Measurements from ENCODE around the gene NUMA1.

NUMA1 gene, protein sequence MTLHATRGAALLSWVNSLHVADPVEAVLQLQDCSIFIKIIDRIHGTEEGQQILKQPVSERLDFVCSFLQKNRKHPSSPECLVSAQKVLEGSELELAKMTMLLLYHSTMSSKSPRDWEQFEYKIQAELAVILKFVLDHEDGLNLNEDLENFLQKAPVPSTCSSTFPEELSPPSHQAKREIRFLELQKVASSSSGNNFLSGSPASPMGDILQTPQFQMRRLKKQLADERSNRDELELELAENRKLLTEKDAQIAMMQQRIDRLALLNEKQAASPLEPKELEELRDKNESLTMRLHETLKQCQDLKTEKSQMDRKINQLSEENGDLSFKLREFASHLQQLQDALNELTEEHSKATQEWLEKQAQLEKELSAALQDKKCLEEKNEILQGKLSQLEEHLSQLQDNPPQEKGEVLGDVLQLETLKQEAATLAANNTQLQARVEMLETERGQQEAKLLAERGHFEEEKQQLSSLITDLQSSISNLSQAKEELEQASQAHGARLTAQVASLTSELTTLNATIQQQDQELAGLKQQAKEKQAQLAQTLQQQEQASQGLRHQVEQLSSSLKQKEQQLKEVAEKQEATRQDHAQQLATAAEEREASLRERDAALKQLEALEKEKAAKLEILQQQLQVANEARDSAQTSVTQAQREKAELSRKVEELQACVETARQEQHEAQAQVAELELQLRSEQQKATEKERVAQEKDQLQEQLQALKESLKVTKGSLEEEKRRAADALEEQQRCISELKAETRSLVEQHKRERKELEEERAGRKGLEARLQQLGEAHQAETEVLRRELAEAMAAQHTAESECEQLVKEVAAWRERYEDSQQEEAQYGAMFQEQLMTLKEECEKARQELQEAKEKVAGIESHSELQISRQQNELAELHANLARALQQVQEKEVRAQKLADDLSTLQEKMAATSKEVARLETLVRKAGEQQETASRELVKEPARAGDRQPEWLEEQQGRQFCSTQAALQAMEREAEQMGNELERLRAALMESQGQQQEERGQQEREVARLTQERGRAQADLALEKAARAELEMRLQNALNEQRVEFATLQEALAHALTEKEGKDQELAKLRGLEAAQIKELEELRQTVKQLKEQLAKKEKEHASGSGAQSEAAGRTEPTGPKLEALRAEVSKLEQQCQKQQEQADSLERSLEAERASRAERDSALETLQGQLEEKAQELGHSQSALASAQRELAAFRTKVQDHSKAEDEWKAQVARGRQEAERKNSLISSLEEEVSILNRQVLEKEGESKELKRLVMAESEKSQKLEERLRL (N-terminal part only)

DNA sequence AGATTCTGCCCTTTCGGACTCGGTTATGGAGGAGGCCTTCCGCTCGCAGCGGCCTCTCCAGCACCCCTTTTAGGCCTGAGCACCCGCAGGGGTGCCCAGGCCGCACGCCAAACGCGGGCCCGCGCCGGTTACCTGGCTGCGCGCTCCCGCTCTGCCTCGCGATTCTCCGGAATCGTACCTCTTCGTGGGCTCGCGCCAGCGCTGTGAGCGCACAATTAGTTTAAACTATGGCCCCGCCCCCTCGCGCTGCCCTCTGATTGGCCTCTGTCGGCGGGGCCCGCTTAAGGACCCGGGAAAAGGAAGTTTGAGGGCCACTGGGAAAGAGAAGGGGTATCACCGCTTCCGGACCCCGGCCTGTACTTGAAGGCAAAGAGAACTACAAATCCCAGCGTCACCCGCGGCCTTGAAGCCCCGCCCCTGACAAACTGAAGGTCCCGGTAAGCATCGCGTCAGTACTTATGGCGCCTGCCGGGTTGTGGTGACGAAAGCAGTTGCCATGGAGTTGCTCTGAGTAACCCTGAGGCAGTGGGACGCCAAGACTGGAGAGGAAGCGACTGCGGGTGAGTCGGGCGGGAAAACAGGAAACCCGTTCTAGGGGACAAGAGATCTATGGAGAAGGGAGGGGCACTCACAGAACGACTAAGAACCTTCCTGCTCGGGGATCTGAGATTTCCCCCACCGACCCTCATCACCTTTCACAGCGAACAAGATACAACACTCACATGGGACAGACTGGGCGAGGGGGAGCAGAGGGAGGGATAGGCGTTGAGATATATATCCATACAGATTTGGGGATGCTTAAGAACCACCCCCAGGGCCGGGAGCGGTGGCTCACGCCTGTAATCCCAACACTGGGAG is at the start of gene NUMA1, which contains the start of gene LRRC51:
NUMA1 (minus strand) TSS at position 217 of the 858 bp plus-strand sequence. CDS start 44,599 bp downstream, outside the sequence.
LRRC51 (plus strand) TSS at position 525 of the 858 bp plus-strand sequence. CDS start 8,234 bp downstream, outside the sequence.
- in situ Hi-C loops (cut with MboI; ENCODE audit: low sequenced_read_pairs), result no loop called here

DNA sequence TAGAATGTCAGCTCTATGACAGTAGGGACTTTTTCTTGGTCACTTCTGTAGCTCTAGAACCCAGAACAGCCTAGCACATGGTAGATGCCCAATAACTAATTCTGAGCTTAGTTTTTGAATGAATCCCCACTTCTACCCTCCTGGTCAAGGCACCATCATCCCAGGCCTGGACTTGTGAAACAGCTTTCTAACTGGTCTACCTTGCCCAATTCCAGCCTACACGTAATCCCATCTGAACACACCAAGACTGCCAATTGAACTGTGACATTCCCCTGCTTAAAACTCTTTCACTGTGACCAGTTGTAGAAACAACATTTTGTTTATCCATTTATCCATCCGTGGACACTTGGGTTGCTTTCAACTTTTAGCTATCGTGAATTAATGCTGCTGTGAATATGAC is 49.0 kb upstream of the NUMA1 start:
- in situ Hi-C loops (cut with MboI; ENCODE audit: low sequenced_read_pairs), result no loop called here

DNA sequence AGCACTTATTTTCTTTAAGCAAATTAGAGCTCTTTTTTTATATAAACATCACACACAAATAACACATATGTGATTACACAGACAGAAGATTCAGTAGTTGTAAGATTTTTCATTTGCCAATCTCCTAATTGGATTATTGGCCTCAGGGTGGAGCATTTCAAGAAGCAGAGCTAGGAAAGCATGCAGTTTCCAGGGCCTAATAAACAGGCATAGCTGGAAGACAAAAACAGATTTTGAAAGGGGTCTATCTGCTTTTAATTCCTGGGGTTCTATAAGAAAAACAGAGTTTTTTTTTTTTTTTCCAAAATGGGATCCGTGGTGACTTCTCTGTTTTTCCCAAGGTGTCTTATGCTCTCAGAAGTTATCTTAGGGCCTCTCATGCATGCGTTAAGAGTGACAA is 47.6 kb upstream of the NUMA1 start:
- in situ Hi-C loops (cut with MboI; ENCODE audit: low sequenced_read_pairs), result no loop called here

DNA sequence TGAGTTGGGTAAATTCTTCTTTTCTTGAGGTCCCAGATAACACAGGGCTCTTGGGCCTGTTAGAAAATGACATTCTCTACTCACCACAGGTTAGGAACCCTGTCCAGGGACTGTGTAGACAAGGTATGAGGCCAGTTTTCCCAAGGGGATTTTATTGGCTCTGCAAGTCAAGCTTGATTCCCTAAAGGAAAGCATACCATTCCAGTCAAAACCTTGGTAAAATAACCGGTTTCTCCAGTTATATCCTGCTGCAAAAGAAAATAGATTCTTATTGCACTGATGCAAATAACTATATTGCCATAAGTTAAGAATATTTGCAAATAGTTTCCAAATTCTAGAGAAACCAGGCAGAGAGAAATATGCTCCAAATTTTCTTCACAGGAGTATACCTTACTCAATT is 45.6 kb upstream of the NUMA1 start:
- in situ Hi-C loops (cut with MboI; ENCODE audit: low sequenced_read_pairs), result no loop called here

DNA sequence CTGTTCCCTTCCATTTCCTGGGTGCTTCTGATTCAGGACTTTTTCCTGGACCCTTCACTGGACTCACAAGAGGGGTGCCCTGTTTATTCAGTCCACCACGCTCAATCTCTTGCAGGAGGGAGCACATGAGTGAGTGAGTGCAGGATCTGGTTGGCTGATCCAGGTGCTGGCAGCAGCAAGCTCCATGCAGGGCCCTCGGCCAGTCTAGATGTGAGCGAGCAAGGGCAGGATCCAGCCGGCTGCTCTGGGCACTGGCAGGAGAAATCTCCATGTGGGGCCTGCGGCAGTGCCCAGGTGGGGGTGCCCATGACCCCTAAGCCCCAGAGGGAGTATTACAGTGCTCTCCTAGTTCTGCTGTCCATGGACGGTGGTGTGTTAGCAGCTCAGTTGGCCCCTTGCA is 43.7 kb upstream of the NUMA1 start:
- in situ Hi-C loops (cut with MboI; ENCODE audit: low sequenced_read_pairs), result no loop called here

DNA sequence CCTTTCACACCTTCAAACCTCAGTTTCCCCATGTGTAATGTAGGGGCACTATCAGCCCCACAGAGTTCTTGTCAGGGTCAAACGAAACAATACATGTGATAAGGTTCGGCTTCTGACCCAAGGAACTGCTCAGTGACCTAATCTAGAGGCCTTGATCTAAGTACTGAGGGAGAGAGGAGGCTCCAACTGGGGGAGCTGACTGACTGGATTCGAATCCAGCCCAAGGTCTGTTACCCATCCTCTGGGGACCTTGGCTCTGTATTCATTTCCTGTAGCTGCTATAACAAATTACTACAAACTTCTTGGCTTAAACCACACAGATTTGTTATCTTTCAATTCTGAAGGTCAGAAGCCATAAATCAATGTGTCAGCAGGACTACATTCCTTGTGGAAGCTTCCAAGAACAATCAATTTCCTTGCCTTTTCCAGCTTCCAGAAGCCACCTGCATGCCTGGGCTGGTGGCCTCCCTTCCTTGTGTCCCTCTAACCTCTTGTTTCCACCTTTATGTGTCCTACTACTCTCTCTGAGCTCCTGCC is 42.8 kb upstream of the NUMA1 start:
- in situ Hi-C loops (cut with MboI; ENCODE audit: low sequenced_read_pairs), result no loop called here

DNA sequence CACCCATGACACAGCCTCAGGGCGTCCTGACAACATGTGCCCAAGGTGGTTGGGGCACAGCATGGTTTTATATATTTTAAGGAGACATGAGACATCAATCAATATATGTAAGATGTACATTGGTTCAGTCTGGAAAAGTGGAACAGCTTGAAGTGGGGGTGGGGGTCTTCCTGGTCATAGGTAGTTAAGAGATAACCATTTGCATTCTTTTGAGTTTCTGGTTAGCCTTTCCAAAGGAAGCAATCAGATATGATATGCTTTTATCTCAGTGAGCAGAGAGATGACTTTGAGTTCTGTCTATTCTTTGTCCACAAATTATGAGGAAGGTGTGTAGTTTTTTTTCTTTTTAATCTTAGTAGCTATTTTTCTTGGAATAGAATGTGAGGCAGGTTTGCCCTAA is 42.3 kb upstream of the NUMA1 start:
- in situ Hi-C loops (cut with MboI; ENCODE audit: low sequenced_read_pairs), result no loop called here

DNA sequence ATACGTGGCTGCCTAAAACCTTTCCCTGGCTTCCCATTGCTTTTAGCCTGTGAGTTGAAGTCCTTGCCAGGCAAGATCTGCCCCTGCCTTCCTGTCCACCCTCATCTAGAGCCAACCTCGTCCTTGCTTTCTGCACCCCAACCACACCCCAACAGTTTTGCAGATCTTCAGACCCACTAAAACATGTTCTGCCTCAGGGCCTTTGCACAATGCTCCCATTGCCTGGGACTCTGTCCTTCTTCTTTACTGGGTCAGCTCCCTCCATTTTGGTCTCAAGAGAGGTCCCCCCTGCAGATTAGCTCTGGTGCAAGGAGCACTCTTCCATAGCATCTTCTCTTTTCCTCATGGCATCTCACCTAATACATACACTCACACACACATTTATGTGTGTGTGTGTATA is 40.6 kb upstream of the NUMA1 start:
- in situ Hi-C loops (cut with MboI; ENCODE audit: low sequenced_read_pairs), result no loop called here

DNA sequence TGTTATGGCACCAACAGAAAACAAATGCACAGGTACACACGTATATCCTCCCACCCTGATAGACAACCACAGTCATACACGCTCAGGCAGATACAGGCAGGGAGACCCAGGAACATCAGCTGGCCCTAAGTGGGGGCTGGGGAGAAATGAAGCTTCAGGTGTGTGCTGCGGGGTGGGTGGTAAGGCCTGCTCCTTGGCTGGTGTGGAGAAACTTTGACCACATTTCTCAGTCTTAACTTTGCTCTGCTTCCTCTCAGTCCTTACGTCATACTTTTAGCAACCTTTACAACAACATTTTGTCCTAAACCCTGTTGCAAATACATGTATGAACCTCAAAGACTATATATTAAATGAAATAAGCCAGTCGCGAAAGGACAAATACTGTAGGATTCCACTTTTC is 38.9 kb upstream of the NUMA1 start:
- in situ Hi-C loops (cut with MboI; ENCODE audit: low sequenced_read_pairs), result no loop called here

DNA sequence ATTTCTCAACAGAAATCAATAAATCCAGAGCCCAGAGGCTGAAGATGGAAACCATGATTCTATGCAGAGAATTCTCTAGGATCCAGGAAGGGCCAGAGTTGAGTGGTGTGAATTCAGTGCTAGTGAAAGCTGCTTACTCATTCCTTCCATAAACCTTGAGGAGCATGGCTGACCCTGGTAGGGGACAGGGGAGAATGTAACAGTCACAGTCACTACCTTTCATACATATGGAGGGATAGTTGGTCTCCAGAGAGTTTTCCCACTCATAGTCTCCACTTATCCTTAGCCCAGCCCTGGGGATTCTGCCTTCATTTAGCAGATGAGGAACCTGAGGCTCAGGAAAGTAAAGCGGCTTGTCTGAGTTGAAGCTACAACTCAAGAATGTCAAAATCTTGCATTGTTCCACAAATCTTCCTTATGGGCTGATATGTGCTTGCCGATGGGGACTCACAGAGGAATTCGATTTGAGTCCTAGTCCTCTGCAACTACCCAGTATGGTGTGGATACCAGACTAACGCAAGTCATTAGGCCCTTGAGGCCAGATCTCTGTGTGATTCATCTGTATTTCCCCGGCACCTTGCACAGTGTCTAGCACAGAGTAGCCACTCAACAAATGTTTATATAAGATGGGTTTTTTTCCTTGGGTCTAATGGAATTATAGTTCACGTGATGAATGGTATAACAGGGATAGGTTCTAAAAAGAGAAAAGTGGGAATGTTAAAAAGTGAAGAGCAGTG is 35.8 kb upstream of the NUMA1 start:
- in situ Hi-C loops (cut with MboI; ENCODE audit: low sequenced_read_pairs), result no loop called here

DNA sequence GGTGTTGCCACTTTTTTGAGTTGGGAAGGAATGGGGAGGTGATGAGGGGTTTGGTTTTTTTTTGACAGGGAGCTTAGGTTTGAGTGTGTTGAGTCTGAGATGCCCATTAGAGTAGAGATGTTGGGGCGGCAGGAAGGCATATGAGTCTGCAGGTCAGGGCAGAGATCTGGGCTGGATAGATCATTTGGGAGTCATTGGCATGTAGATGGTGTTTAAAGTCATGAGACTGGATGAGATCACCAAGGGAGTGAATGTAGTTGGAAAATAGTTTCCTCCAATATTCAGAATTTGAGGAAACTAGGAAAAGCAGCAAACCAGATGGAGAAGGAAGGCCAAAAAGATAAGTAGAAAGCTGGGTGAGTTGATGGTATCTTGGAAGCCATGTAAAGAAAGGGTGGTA is 34.2 kb upstream of the NUMA1 start:
- in situ Hi-C loops (cut with MboI; ENCODE audit: low sequenced_read_pairs), result no loop called here

DNA sequence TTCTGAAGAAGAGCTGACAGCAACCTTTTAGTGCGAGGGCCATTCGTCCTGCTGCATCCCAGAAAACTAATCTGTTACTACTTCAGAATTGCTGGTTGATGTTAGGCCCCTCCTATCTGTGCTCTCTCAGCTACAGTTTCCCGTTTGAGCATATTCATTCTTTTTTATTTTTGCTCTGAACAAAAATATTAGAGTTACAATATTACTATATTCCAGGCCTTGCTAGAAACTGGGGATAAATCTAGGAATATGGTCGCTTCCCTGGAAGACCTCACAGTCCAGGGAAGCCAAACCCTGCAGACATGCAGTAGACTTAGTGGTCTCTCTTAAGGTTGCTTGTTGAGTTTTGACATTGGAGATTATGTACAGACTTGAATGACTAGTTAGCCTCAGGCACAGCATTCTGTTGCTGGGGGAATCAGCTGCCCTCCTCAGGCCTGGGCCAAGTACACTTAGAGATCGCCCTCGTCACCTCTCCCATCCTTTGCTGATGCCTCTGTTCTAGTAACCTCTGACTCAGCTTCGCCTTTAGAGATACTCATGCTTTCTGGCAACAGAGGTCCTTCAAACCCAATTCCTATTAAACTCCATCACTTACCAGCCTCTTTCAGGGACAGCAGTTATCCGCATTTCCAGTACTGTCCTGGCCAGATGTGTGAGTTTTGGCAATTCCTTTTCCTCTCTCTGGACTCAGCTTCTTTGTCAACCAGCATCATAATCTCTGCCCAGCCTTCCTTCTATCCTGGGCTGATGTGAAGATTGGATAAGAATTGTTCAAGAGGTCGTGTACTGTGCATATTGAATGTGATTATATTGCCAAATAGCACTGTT is 32.9 kb upstream of the NUMA1 start:
- in situ Hi-C loops (cut with MboI; ENCODE audit: low sequenced_read_pairs), result no loop called here

DNA sequence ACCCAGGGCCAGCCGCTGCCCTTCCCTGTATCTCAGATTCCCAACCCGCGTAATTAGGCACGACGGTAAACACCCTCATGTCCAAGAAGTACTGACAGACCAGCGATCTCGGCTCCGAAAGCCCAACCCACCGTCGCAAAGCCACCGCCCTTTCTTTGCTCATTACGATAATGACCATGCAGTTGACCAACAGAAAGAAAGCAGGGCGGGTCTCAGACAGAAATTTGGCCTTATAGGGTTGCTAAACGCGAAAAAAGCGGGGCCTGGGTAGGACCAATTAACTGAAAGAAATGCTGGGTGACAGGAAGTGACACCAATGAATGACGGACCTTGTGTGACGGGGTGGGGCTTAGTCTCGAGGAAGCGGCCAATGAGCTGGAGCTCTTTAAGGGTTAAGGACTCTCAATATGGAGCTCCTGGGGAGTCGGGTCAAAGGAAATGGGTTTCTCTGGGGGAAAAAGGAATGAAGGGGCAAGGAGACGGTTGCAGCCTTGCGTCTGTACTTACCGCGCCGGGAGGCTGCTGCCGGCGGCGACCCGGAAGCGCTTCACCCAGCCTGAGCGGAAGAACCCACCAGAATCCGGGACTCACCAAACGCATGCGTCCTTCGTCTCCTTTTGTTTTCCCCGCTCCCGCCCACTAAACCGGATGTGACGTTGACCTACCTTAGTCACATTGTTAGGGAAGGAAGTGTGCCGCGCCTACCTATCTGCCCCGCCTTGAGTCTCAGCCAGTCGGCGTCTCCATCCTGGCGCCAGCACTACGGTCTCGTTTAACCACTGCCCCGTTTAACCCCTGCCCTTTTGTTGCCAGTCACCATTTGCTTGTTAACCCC is 32.0 kb upstream of the NUMA1 start, which contains the start of gene ANAPC15:
ANAPC15 (minus strand) TSS at position 553 of the 835 bp plus-strand sequence. CDS start 1,419 bp downstream, outside the sequence.
- in situ Hi-C loops (cut with MboI; ENCODE audit: low sequenced_read_pairs), result no loop called here

DNA sequence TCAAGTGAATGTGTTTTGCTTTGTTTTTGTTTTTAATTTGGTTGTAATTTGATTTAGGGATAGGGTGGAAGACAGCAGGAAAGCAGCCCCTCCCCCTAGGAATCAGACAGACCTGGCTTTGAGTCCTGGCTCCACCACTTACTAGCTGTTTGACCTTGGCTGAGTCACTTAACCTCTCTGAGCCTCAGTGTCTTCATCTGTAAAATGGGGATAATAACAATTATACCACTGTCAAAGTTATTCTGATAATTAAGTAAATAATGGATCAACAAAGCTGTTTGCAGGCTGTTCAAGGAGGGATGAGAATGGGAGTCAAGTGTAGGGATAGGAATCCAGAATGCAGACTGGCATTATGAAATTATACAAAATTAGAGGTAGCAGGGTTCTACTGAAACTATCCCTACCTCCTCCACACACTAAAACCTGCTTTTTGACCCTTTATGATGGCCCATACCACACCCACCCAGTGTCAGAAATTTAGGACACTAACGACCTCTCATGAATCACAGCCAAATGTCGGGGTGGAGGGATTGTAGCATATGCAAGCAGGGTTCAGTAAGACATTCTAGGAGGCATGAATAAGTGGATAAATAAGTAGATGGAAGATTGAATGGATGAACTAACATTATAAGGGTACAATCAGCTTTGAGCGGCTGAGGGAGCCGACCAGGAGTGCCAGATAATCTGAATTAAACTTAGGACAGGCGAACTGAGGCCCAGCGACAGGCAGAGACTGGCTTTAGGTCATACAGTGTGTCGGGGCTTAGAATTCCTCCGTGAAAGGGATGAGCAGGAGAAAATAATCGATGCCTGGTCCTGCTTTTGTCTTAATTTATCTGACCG is 31.2 kb upstream of the NUMA1 start:
- in situ Hi-C loops (cut with MboI; ENCODE audit: low sequenced_read_pairs), result no loop called here

DNA sequence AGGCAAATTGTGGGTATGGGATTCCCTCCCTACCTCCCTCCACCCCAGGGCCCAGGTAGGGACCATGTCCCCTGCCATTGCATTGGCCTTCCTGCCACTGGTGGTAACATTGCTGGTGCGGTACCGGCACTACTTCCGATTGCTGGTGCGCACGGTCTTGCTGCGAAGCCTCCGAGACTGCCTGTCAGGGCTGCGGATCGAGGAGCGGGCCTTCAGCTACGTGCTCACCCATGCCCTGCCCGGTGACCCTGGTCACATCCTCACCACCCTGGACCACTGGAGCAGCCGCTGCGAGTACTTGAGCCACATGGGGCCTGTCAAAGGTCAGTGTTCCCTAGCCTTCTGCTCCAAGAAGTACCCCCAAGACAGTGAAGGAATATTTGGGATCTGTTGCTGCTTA is 25.5 kb upstream of the NUMA1 start, which contains the start of gene TOMT:
TOMT (plus strand) TSS at position 37 of the 400 bp plus-strand sequence; CDS start at position 65, 28 bp downstream.
- in situ Hi-C loops (cut with MboI; ENCODE audit: low sequenced_read_pairs), result loop anchor here (10.0 kb wide), 1 partner anchor 329 kb away; the partner anchor contains the start of gene CLPB

DNA sequence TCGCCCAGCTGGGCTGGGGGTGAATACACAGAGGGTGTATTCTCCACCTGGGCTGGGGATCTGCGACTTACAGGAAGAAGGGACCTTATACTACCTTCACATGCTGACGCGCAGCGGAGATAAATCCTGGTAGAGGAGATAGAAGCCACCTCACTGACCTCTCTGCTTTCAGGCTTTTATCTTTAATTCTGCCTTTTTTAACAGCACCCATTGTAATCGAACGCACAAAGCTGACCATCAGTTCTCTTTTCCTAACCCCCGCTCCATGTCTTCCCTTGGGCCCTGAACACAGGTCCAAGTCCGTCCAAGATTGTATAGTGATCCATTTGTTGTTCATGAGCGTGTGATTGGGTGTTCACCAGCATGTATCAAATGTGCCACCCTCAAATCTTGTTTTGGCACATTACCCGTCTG is 23.4 kb upstream of the NUMA1 start:
- in situ Hi-C loops (cut with MboI; ENCODE audit: low sequenced_read_pairs), result loop anchor here (10.0 kb wide), 1 partner anchor 331 kb away; the partner anchor contains the start of gene CLPB

Data from HL-60/S4 treated with phorbol 12-myristate 13-acetate at 8.2 ng/mL for 4 days and 3 days (cell line).